Urinary bladder (tissue), 4 donors: ENCODE data around the gene GAGE12C. TPM values are rescaled to one million over a fixed set of nuclear protein-coding genes. Genes with fewer than 3 reads are reported as not detected.
"Not testable (repeated sequence)": the region's sequence is repeated elsewhere in the genome, so short reads cannot be mapped to it uniquely, and the experiment has no call there.

Experiments
- DNase-seq: peaks from one replicate; pipeline ENCODE4 v3.0.0-alpha.2; 2015; ENCODE audit errors: extremely low spot score
- H3K27ac ChIP-seq: one replicate; pipeline ENCODE4 v1.5.1; 2013; ENCODE audit warnings: low read depth, mild to moderate bottlenecking, moderate library complexity
- H3K36me3 ChIP-seq: one replicate; pipeline ENCODE4 v1.6.1; 2013; ENCODE audit warnings: mild to moderate bottlenecking, moderate library complexity; ENCODE audit not compliant: insufficient read depth
- H3K4me1 ChIP-seq: one replicate; pipeline ENCODE4 v1.6.1; 2013; ENCODE audit warnings: mild to moderate bottlenecking, moderate library complexity; ENCODE audit not compliant: insufficient read depth
- H3K4me3 ChIP-seq: one replicate; pipeline ENCODE4 v1.5.1; 2013; ENCODE audit warnings: low read depth, low read length
- WGBS: extraction: QIAGEN DNeasy Blood & Tissue Kit; methylation state at CpG from one replicate; pipeline ENCODE4 v1.1.7; 2013; 5-methylcytosine and 5-hydroxymethylcytosine counted together
- polyA plus RNA-seq: library from polyadenylated mRNA; stranded (reverse); fragments of 200-250 nt; gene quantifications from one replicate; pipeline ENCODE4 v1.2.3, GENCODE V29; 2013
- small RNA-seq: library from RNA; depleted of rRNA; stranded (forward); fragments of <200 nt; gene quantifications from one replicate; pipeline ENCODE3, GENCODE V24; 2014
- total RNA-seq: library from RNA; depleted of rRNA; stranded (reverse); fragments of >200 nt; gene quantifications from one replicate; pipeline ENCODE4 v1.2.3, GENCODE V29; 2014
- donor health status: healthy with polysubstance abuse.
- donor health status: healthy.

Gene GAGE12C
- not detected for total RNA-seq
- polyA plus RNA-seq, result not detected

- no CpG with 5 or more reads among the region's 16 CpGs for WGBS
Observed at GRCh38 chrX:49531877-49532276, at the start of gene GAGE12C. Gene GAGE12C, plus strand, starts transcription at chrX:49532177. Its CDS starts 1,155 bp downstream, at chrX:49533332.

GRCh38 chrX:49541433-49541832, 9.5 kb downstream of the GAGE12C start, which contains the start of gene GAGE12D:
Gene GAGE12D, plus strand, starts transcription at chrX:49541733. Its CDS starts 1,155 bp downstream, at chrX:49542888.
- not testable (repeated sequence) for H3K27ac ChIP-seq, H3K4me1 ChIP-seq, H3K36me3 ChIP-seq, H3K4me3 ChIP-seq, DNase-seq
- WGBS, result no CpG with 5 or more reads among the region's 16 CpGs

More at GRCh38 chrX:49531877-49532276, at the start of gene GAGE12C:
- H3K36me3 ChIP-seq, H3K4me1 ChIP-seq, DNase-seq, H3K27ac ChIP-seq, H3K4me3 ChIP-seq: not testable (repeated sequence)

- not testable (repeated sequence) for H3K27ac ChIP-seq, H3K4me3 ChIP-seq, H3K4me1 ChIP-seq, DNase-seq, H3K36me3 ChIP-seq
- no CpG with 5 or more reads among the region's 16 CpGs for WGBS
Observed at GRCh38 chrX:49550989-49551388, 19.0 kb downstream of the GAGE12C start, which contains the start of gene GAGE12E. Gene GAGE12E, plus strand, starts transcription at chrX:49551289. Its CDS starts 1,155 bp downstream, at chrX:49552444.

- no CpG with 5 or more reads among the region's 16 CpGs for WGBS
- H3K4me1 ChIP-seq, H3K4me3 ChIP-seq, H3K27ac ChIP-seq, H3K36me3 ChIP-seq, DNase-seq: not testable (repeated sequence)
Observed at GRCh38 chrX:49560542-49560941, 28.6 kb downstream of the GAGE12C start, which contains the start of gene GAGE12F. Gene GAGE12F, plus strand, starts transcription at chrX:49560842. Its CDS starts 1,155 bp downstream, at chrX:49561997.

GRCh38 chrX:49568728-49569127, 36.8 kb downstream of the GAGE12C start:
- DNase-seq, result not testable (repeated sequence)

GRCh38 chrX:49569152-49569551, 37.2 kb downstream of the GAGE12C start:
- not testable (repeated sequence) for H3K27ac ChIP-seq, H3K4me1 ChIP-seq, H3K4me3 ChIP-seq, DNase-seq, H3K36me3 ChIP-seq
- WGBS, result no CpG with 5 or more reads among the region's 13 CpGs

More at GRCh38 chrX:49568728-49569127, 36.8 kb downstream of the GAGE12C start:
- WGBS, result no CpG with 5 or more reads among the region's 11 CpGs
- not testable (repeated sequence) for H3K27ac ChIP-seq, H3K4me3 ChIP-seq, H3K4me1 ChIP-seq, H3K36me3 ChIP-seq

- H3K27ac ChIP-seq, result not testable (repeated sequence)
- no CpG with 5 or more reads among the region's 16 CpGs for WGBS
Observed at GRCh38 chrX:49570100-49570499, 38.1 kb downstream of the GAGE12C start, which contains the start of gene GAGE12G. Gene GAGE12G, plus strand, starts transcription at chrX:49570400. Its CDS starts 1,155 bp downstream, at chrX:49571555.

GRCh38 chrX:49579649-49580048, 47.7 kb downstream of the GAGE12C start, which contains the start of gene GAGE12H:
Gene GAGE12H, plus strand, starts transcription at chrX:49579949. Its CDS starts 1,155 bp downstream, at chrX:49581104.
- not testable (repeated sequence) for H3K27ac ChIP-seq, H3K36me3 ChIP-seq, H3K4me3 ChIP-seq, H3K4me1 ChIP-seq, DNase-seq
- no CpG with 5 or more reads among the region's 16 CpGs for WGBS

More at GRCh38 chrX:49570100-49570499, 38.1 kb downstream of the GAGE12C start, which contains the start of gene GAGE12G:
- H3K4me3 ChIP-seq, H3K36me3 ChIP-seq, H3K4me1 ChIP-seq, DNase-seq: not testable (repeated sequence)

Small RNA genes within 50 kb of the gene (small RNA-seq; reads per million reads assigned to genes)
- gene GAGE12B, result not detected

Other genes with a start within 250 kb of the GAGE12C start
- not detected for gene GAGE10, start 228.5 kb upstream of the GAGE12C start, total RNA-seq
- gene GAGE10, start 228.5 kb upstream of the GAGE12C start, polyA plus RNA-seq, result not detected
- gene GAGE12J, start 210.1 kb upstream of the GAGE12C start, total RNA-seq, result not detected
- gene GAGE12J, start 210.1 kb upstream of the GAGE12C start, polyA plus RNA-seq, result not detected
- not detected for gene GAGE13, start 200.6 kb upstream of the GAGE12C start, total RNA-seq
- not detected for gene GAGE13, start 200.6 kb upstream of the GAGE12C start, polyA plus RNA-seq
- gene GAGE12D, start 9.6 kb downstream of the GAGE12C start, total RNA-seq, result not detected
- gene GAGE12D, start 9.6 kb downstream of the GAGE12C start, polyA plus RNA-seq, result not detected
- gene GAGE12E, start 19.1 kb downstream of the GAGE12C start, total RNA-seq, result not detected
- not detected for gene GAGE12E, start 19.1 kb downstream of the GAGE12C start, polyA plus RNA-seq
- not detected for gene GAGE12F, start 28.7 kb downstream of the GAGE12C start, total RNA-seq
- not detected for gene GAGE12F, start 28.7 kb downstream of the GAGE12C start, polyA plus RNA-seq
- gene GAGE12G, start 38.2 kb downstream of the GAGE12C start, total RNA-seq, result not detected
- not detected for gene GAGE12G, start 38.2 kb downstream of the GAGE12C start, polyA plus RNA-seq
- gene GAGE12H, start 47.8 kb downstream of the GAGE12C start, total RNA-seq, result not detected
- not detected for gene GAGE12H, start 47.8 kb downstream of the GAGE12C start, polyA plus RNA-seq
- not detected for gene GAGE2A, start 57.3 kb downstream of the GAGE12C start, total RNA-seq
- gene GAGE2A, start 57.3 kb downstream of the GAGE12C start, polyA plus RNA-seq, result not detected
- gene GAGE1, start 66.8 kb downstream of the GAGE12C start, total RNA-seq, result not detected
- not detected for gene GAGE1, start 66.8 kb downstream of the GAGE12C start, polyA plus RNA-seq
- not detected for gene PAGE1, start 163.8 kb downstream of the GAGE12C start, total RNA-seq
- not detected for gene PAGE1, start 163.8 kb downstream of the GAGE12C start, polyA plus RNA-seq